AG04450 (cell line): ENCODE measurements around the gene MAMSTR. TPM values are rescaled to one million over a fixed set of nuclear protein-coding genes. Genes with fewer than 3 reads are reported as not detected.

Source experiments
- CTCF ChIA-PET: fragments of 300-600, 350-600 bp; formaldehyde crosslinking; extraction: SDS; loops from one replicate; lab custom pipeline; 2022; ENCODE audit warnings: antibody characterized with exemption, inconsistent platforms; lab: Charles Lee
- POLR2A ChIA-PET: fragments of 350-600 bp; formaldehyde crosslinking; extraction: SDS; loops from one replicate; lab custom pipeline; 2021; ENCODE audit warnings: antibody characterized with exemption, inconsistent platforms; lab: Yijun Ruan, JAX
- DNase-seq: peaks from one replicate; pipeline ENCODE4 v3.0.0-alpha.2; 2011; ENCODE audit warnings: low read depth, low spot score
- H3K27ac ChIP-seq: one replicate; pipeline ENCODE4 v1.5.1; 2012; ENCODE audit warnings: low read depth, low read length, control low read depth
- H3K27me3 ChIP-seq: one replicate; pipeline ENCODE4 v1.6.0; 2012; ENCODE audit warnings: low read length; ENCODE audit not compliant: control insufficient read depth, insufficient read depth
- H3K4me3 ChIP-seq: 2 replicates; pipeline ENCODE4 v1.5.1; 2011; ENCODE audit warnings: mild to moderate bottlenecking, low read depth, low read length, control low read depth
- H3K9me3 ChIP-seq: 2 replicates; pipeline ENCODE4 v1.5.1; 2012; ENCODE audit warnings: low read length; ENCODE audit not compliant: control insufficient read depth, insufficient read depth
- CTCF ChIP-seq: IDR thresholded peaks from 2 replicates; pipeline ENCODE4 v1.5.1; 2011; ENCODE audit warnings: low read depth, low read length, control low read depth, inconsistent platforms
- polyA plus RNA-seq: library from polyadenylated mRNA; depleted of rRNA; stranded (reverse); fragments of >200 nt; gene quantifications from 2 replicates; pipeline ENCODE4 v1.2.3, GENCODE V29; 2011; rRNA removed

Gene MAMSTR
- polyA plus RNA-seq, 1 experiment = 0.58 TPM

DNA sequence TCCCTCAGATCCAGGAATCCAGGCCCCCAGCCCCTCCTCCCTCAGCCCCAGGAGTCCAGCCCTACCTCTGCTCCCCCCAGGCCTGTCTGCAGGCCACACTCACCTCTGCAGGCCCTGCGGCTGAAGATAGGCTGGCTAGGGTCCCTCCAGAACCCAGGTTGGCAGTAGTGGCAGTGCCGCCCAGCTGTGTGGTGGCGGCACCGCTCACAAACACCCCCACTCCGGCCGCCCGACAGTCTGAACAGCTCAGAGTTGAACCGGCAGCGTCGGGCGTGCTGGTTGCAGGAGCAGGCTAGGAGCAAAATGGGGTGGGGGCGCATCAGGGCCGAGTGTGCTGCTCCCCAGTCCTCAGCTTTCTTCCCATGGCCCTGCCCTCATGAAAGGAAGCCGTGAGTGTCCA lies 55.0 kb downstream of the MAMSTR start:
- H3K9me3 ChIP-seq = no peaks in the 10 kb centered on the region
- ChIA-PET POLR2A (interaction anchor here (0.6 kb wide), 1 partner anchor 56 kb away, joined by 3 read pairs; no protein-coding TSS in a partner anchor), CTCF (interaction anchor here (4.8 kb wide), 1 partner anchor 11 kb away, joined by 22 read pairs; no protein-coding TSS in a partner anchor)
- H3K27ac ChIP-seq = no peak overlapping the region
- H3K27me3 ChIP-seq = no peaks in the 10 kb centered on the region
- TF ChIP-seq CTCF = no peak
- no peak for DNase-seq
- H3K4me3 ChIP-seq = no peak overlapping the region

DNA sequence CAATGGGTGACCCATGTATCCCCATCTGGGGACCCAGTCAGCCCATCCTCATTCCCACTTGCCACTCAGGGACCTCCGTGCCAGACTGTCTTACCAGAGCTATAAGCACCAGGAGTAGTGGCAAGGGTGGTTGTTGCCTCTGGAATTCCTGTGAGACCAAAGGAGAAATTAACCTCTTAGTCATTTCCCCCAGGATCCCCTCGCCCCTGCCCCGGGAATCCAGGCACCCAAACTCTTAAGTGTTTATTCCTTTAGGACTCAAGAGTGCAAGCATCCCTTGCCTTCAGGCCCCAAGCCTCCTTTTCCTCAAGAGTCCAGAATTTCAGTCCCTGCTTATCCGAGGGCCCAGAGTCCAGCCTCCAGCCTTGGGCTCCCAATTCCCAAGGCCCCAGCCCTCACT lies 55.9 kb downstream of the MAMSTR start:
- POLR2A ChIA-PET = no interaction called here
- no peak for TF ChIP-seq CTCF
- H3K9me3 ChIP-seq = no peaks in the 10 kb centered on the region
- H3K4me3 ChIP-seq = no peak overlapping the region
- CTCF ChIA-PET = interaction anchor here (4.8 kb wide), 1 partner anchor 11 kb away, joined by 22 read pairs; no protein-coding TSS in a partner anchor
- no peak overlapping the region for H3K27ac ChIP-seq
- no peak for DNase-seq
- no peaks in the 10 kb centered on the region for H3K27me3 ChIP-seq

Other genes starting within 250 kb of the MAMSTR start
- gene LMTK3, start 207.9 kb downstream of the MAMSTR start, polyA plus RNA-seq = 0.25 TPM in 2 replicates
- 0.12 and 0.20 TPM in 2 replicates for gene SULT2B1, start 167.6 kb downstream of the MAMSTR start, polyA plus RNA-seq
- gene SPACA4, start 113.0 kb downstream of the MAMSTR start, polyA plus RNA-seq = not detected in 2 replicates
- gene FAM83E, start 104.6 kb downstream of the MAMSTR start, polyA plus RNA-seq = not detected in 2 replicates
- 1,020 and 1,259 TPM in 2 replicates for gene RPL18, start 100.5 kb downstream of the MAMSTR start, polyA plus RNA-seq
- 4.6 and 6.1 TPM in 2 replicates for gene SPHK2, start 100.2 kb downstream of the MAMSTR start, polyA plus RNA-seq
- gene DBP, start 82.3 kb downstream of the MAMSTR start, polyA plus RNA-seq = 3.4 and 4.0 TPM in 2 replicates
- gene CA11, start 73.5 kb downstream of the MAMSTR start, polyA plus RNA-seq = 3.7 and 4.3 TPM in 2 replicates
- 0.04 and 0.10 TPM in 2 replicates for gene NTN5, start 46.7 kb downstream of the MAMSTR start, polyA plus RNA-seq
- gene FUT2, start 23.8 kb downstream of the MAMSTR start, polyA plus RNA-seq = not detected in 2 replicates
- 0.32 and 0.61 TPM in 2 replicates for gene RASIP1, start 20.9 kb upstream of the MAMSTR start, polyA plus RNA-seq
- not detected in 2 replicates for gene IZUMO1, start 27.2 kb upstream of the MAMSTR start, polyA plus RNA-seq
- 0.02 and 0.07 TPM in 2 replicates for gene FUT1, start 32.9 kb upstream of the MAMSTR start, polyA plus RNA-seq
- gene FGF21, start 35.8 kb upstream of the MAMSTR start, polyA plus RNA-seq = not detected in 2 replicates
- gene BCAT2, start 91.3 kb upstream of the MAMSTR start, polyA plus RNA-seq = 23.3 and 31.8 TPM in 2 replicates
- 2.3 and 3.6 TPM in 2 replicates for gene HSD17B14, start 116.8 kb upstream of the MAMSTR start, polyA plus RNA-seq
- gene PLEKHA4, start 148.9 kb upstream of the MAMSTR start, polyA plus RNA-seq = 7.1 and 11.9 TPM in 2 replicates
- 36.5 and 37.2 TPM in 2 replicates for gene PPP1R15A, start 152.7 kb upstream of the MAMSTR start, polyA plus RNA-seq
- 0.20 and 0.25 TPM in 2 replicates for gene TULP2, start 179.0 kb upstream of the MAMSTR start, polyA plus RNA-seq
- gene NUCB1, start 180.6 kb upstream of the MAMSTR start, polyA plus RNA-seq = 123 and 130 TPM in 2 replicates
- gene DHDH, start 214.0 kb upstream of the MAMSTR start, polyA plus RNA-seq = 0.48 and 0.61 TPM in 2 replicates
- gene BAX, start 235.2 kb upstream of the MAMSTR start, polyA plus RNA-seq = 110 and 147 TPM in 2 replicates
- gene FTL, start 245.6 kb upstream of the MAMSTR start, polyA plus RNA-seq = 3,644 and 5,326 TPM in 2 replicates